NCI-H2107 treated with DMSO at 0.1 percent for 48 hours (cell line): ENCODE results near the gene MYO10.

Experiments
- DNase-seq: peaks from one replicate; lab custom pipeline; 2025; ENCODE audit not compliant: unreplicated experiment; lab: John Stamatoyannopoulos, UW

Gene MYO10

DNA sequence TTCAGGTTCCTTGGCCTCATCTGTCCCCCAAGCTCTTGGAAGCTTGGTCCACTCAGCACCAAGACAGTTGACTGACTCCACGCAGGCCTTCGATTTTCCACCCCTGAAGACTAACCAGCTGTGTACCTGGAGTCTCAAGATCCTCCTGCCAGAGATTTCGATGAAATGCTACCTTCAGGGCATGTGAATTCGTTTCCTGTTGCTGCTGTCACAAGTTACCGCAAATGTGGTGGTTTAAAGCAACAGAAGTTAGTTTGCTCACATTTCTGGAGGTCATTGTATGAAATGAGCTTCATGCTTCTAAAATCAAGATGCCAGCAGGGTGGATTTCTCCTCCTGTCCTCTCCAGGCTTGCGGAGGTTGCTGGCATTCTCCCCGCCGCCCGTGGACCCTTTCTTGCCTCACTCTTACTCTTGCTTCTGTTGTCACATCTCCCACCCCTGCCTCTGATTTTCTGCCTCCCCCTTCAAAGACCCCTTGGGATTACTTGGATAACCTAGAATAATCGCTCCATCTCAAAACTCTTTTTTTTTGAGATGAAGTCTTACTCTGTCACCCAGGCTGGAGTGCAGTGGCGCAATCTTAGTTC is 291.7 kb downstream of the MYO10 start:
- DNase-seq = no peak

DNA sequence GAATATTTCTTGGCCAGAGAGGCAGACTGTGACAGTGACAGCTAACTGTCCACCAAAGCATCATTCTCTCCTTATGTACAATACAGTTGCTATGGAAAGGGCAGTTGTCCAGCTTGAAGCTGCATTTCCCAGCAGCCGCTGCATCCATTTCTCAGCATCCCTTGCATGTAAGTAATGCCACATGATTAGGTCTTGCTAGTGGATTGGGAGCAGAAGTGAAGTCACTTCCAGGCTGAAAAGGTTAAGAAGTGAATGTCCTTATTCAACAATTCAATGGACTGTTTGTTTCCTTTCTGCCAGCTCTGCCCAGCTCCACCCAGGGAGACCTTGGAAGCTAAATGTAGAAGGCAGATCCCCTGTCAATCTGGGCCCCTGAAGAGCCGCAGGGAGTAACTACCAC is 293.2 kb downstream of the MYO10 start:
- DNase-seq = no peak

DNA sequence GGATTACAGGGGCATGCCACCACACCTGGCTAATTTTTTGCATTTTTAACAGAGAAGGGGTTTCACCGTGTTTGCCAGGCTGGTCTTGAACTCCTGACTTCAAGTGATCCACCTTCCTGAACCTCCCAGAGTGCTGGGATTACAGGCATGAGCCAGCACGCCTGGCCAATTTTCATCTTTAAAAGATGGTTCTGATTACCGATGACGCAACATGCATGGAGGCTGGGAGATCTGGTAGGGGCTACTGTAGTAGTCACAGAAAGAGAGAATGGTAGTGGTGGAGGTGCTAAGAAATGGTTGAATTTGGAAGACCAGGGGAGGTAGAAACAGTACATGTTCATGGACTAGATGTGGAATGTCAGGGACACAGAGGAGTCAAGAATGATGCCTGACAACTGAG is 296.9 kb downstream of the MYO10 start:
- no peak for DNase-seq

DNA sequence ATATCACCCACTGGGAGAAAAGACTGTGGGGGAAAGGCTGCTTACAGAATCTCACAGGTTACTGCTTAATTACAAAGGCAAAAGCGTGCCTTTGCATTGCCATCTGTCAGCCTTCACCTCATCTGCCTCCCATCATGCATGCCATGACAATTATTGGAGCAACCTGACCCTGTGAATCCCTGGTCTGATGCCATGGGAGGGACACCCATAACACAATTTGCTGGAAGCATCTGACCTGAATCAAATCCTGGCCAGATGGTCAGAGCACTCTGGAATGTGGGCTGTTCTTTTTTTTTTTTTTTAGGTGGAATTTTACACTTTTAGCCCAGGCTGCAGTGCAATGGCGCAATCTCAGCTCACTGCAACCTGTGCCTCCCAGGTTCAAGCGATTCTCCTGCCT is 307.7 kb downstream of the MYO10 start:
- DNase-seq = no peak

DNA sequence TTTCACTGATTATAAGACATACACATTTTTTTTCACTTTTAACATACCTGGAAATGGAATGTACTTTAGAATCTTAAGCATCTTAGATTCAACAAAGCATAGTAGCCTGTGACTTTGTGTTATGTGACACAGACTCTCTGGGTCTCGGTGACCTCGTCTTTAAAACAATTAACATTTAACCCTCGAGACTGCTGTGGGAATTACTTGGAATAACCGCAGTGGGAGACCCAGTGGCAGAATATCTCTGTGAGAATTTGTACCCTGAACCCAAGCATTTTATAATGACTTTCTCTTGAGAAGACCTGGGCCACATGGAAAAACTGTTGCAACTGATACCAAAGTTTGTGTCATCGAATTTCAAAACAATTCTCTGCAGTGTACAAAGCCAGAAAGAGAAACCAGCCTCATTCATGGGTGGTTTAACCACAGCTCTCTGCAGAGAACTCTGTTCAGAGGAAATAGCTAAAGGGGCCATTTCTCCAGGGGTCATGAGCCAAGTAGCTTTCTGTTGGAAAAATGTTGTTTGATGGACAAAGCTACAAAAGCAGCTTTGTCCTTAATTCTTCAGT is 309.3 kb downstream of the MYO10 start:
- no peak for DNase-seq

DNA sequence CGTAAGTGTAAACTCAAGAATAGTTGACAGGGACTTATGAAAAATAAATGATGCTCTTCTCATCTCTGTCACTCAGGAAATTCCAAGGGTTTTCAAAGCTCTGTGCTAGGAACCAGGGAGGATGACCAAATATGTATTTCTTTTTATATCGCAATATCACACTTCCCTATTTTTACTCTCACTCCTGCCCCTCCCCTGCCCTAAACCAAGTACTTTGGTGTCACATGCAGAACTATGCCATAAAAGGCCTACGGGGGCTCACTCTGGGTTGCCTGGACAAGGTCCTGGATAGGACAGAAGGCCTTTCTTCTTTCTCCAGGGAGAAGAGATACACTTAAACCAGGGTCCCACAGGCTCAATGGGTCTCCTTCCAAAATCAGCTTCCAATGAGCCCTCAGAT is 311.0 kb downstream of the MYO10 start:
- no peak for DNase-seq

DNA sequence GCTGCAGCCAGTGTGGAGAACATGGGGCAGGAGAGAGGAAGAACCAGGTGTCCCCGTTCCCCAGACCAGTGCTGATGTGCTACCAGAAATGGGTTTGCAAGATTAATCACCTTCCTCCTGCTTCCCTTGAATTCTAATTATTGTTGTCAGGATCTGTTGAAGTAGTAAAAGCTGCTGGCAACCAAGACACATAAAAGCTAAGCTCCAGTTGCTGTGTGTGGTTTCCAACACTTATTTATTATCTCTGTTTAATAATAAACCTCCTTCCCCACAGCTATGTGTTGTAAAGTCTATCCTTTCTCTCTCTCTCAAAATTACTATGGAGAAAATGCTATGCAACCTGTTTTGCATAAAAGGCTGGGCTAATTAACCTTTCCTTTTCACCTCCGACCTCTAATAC is 317.0 kb downstream of the MYO10 start:
- no peak for DNase-seq

DNA sequence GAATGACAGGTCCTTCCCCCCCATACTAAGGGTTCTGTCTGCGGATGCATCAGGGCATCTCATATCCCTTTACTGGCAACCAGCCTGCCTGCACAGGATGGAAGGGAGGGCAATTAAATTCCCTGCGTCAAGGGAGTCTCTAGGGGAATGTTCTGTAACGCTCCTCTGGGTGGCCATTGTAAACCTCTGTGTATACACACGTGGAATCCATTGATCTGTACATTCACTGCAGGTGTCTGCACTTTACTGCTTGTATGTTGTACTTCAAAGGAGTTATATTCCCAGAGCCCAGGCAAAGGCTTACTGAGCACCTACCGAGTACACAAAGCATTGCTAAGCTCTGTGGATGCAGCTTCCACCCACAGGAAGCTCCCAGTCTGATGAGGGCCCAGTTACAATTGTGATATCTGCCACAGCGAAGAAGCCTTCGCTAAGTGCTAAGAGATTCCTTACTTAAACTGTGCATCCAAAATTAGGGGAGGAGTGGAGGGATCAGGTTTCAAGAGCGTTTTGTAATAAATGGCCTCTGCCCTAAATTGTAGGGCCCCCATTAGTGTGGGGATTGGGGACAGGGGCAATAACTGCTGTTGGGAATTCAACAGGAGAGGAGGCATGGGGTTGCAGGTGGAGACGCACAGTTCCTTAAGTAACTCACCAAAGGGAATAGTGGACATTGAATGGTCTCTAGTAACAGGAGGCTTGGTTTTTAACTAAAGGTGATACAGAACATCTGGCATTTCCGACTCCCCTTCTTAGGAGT is 317.8 kb downstream of the MYO10 start:
- peak; percentile 86 for DNase-seq

DNA sequence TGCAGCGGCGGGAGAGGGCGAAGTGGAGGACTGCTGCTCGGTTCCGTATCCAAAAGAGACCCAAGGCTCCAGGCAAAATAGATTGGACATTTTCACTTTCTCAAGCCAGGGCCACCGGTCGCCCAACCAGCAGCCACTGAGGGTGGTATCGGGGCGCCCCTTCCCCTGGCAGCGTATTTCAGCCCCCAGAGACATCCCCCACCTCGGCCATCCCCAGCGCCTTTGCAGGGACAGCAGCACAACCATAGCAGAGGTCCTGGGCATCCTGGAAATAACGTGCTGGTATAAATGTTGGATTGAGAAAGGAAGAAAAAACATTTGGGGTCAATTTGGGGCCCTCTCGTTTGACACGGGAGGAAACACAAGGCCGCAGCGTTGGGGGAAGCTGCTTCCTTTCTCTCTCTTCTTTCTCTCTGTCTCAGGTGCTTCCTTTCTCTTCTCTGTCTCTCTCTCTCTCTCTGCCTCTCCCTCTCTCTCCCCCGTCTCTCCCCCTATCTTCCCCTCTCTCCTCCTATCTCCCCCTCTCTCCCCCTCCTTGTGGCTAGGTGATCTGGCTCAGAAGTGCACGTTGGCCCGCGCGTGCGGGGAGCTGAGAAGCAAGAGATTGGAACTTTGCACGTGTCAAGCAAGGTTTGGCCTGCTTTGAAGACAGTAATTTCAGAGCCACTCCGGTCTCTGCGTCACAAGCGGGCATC is 318.7 kb downstream of the MYO10 start:
- DNase-seq = no peak

DNA sequence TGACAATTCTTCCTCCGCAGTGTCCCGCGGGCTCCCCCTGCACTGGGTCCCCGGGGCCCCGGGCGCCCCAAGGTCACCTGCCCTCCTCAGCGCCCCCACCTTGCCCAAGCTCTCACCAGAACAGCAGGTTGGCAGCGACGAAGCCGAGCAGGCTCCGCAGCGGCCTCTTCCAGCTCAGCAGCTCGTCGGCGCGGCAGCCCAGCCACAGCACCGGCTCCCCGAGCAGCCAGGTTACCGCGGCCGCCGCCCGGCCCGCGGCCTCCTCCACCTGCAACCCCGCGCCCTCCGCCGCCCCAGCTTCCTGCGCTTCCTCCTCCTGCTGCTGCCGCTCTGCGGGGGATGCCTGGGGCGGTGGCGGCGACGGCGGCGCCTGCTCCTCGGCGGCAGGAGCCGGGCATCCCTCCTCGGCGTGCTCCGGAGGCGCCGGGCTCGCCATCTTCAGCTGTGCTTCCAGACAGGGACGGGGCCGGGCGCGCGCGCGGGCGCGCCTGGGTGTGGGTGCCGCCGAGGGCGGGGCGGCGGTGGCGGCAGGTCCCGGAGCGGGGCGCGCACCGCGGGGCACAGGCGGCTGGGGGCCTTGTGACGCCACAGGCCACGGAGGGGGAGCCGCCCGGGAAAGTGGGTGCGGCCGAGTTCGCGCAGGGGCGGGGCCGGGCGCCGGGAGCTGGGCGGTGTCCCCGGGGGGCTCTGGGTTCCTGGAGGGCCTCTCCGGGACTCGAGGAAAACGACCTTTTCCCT is 319.4 kb downstream of the MYO10 start, which contains the start of gene RETREG1:
Gene RETREG1 (minus strand): TSS at position 462 of the 738 bp plus-strand sequence. CDS start 26 bp downstream, at position 436.
- no peak for DNase-seq

DNA sequence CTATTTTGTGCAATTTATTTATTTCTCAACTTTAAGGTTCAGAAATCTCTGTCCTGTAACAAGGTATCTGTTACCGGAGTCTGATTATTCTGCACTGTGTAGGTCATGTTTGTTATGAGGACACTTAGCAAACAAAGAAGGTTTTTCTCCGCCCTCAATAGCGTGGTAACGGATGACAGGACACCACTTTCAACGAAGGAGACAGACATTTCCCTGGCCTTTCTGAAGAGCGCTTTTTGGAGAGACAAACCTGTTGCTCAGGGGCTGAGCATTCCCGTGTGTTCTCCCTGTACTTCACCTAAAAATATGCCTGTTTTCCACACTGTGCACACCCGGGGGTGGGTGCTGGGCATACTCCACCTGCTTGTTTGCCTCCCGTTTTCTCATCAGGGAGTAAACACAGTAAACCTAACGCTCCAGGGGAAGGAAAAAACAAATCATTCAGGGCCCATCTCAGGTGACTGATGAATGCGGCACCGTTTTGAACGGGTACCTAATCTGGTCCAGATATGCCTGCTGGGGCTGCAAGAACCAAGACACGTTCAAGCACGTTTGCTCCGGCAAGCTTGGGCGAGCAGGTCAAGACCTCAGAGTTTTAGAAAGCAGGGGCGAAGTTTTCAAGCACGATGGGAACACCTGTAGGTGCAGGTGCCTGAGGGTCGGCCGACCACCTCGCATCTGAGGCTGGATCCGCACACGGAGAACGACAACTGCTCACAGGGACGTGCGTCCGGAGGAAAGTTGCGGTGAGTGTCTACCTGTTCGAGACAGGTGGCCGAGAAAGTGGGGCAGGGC is 320.1 kb downstream of the MYO10 start:
- DNase-seq = peak; percentile 20

DNA sequence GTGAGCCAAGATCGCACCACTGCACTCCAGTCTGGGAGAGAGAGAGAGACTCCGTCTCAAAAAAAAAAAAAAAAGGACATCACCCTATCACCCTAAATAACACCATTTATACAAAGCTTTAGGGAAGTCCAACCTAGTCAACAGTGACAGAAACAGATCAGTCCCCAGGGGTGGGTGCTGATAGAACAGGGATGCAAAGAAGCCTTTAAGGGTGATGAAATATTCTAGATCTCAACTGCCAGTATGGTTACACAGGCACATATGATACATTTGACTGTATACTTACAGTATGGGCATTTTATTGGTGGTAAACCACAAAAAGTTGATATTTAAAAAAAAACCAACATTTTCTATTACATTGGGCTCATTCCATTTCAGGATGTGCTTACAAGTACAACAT is 324.1 kb downstream of the MYO10 start:
- DNase-seq = no peak
